Stimulated activated CD8-positive, alpha-beta memory T cell treated with anti-CD3 and anti-CD28 coated beads, Interleukin-15, amount 100 ng/mL, for 4 hours (primary cell): Measurements from ENCODE around the gene TDP2.
"Not testable (repeated sequence)": the region's sequence is repeated elsewhere in the genome, so short reads cannot be mapped to it uniquely, and the experiment has no call there.

ENCODE experiments used
- DNase-seq, 2 donors: peaks; one replicate each; pipeline ENCODE4 v3.0.0-alpha.2; 2020; ENCODE audit warnings: low read depth in 2 of 2

The TDP2 gene

DNA sequence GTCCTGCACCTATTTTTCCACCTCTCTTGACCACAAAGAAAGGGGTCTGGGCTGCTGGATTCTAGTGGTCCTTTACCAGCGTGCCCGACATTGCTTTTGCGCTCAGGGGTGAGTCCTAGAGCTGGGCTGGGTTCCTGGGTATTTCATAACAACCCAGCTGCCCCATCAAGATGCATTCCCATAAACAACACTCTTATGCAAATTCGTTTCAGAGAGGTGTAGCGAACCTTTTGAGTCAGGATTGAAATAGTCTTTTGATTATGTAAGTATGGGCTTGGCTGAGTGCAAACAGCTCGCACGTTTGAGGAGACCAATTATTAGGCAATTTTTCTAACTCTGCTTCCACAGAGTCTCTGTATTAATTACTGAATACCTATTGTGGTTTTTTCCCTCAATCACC lies 13.9 kb upstream of the TDP2 start:
- DNase-seq: no peak

DNA sequence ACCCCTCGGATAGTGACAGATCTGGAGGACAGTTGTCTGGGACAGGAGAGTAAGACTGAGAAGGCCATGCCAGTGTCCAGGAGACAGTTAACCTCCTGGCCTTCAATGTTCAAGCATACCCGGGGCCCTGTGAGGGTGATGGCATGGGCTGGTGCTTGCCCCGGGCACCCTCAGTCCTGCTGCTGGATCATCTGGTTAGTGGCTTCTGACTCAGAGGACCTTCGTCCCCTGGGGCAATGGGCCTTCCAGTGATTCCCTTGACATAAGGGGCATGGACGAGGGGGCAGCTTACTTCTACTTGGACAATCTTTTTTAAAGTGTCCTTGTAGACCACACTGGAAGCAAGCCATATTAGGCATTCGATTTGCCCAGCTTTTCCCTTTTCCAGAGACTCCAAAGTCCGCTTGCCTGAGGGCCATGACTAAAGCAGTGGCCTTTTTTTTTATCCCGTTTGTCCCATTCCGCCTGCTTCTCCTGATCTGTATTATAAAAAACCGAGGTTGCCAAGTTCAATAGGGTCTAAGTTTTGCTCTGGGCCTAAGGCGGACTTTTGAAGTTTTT lies 12.2 kb upstream of the TDP2 start:
- DNase-seq: not testable (repeated sequence)

DNA sequence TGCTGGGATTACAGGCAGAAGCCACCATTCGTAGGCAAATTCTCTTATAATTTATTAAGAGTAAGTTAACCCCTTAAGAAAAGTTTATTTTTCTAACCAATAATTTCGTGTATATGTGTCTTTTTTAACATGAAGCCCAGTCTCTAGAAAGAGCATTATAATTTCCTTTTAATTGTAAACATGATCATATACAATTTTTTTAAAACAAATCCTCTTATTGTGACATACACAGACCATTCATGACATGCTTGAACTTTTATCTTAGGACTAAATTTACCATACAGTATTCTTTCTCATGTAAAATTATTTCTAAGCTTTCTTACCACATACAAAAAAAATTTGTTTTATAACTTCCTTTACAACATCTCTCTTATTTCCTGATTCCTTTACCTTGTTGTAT lies 6.9 kb upstream of the TDP2 start:
- DNase-seq: no peak

DNA sequence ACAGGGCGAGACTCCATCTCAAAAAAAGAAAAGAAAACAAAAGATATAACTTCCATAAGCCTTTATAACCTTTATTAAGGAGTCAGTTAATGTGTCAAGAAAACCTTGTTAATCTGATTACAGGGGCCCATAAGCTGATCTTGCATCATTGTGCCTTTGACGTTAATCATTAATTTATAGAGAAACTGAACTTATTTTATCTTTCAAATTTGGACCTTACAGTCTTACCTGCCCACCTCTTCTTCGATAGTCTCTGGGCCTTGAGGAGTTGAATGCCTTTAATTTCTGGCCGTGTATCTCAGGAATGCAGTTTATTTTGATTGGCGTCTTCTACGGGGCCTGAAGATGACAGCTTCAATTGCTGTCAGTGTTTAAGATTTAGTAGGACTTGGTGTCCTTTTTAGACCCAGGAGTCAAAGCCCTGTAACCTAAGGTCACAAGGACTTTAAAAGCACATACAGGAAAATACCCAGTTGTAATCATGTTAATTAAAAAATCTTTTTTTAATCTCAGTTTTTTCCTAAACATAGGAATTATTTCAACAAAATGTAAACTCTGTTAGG lies 6.0 kb upstream of the TDP2 start:
- DNase-seq: no peak

DNA sequence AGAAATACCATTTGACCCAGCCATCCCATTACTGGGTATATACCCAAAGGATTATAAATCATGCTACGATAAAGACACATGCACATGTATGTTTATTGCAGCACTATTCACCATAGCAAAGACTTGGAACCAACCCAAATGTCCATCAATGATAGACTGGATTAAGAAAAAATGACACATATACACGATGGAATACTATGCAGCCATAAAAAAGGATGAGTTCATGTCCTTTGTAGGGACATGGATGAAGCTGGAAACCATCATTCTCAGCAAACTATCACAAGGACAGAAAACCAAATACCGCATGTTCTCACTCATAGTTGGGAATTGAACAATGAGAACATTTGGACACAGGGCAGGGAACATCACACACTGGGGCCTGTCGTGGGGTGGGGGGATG lies 4.4 kb upstream of the TDP2 start:
- DNase-seq: not testable (repeated sequence)

DNA sequence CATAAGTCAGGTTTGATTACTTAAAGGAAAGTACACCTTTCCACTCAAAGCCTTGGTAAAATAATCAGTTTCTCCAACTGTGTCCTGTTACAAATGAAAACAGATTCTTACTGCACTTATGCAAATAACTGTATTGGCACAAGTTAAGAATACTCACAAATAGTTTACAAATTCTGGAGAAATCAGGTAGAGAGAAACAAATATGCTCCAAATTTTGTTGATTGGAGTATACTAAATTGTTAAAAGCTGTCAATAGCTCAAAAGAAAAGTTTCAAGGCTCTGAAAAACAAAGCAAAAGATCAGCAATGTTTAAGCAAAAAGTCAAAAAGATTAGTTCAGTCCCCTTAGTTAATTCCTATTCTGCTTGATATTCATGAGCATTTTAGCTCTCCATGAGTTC lies 3.8 kb upstream of the TDP2 start:
- not testable (repeated sequence) for DNase-seq

DNA sequence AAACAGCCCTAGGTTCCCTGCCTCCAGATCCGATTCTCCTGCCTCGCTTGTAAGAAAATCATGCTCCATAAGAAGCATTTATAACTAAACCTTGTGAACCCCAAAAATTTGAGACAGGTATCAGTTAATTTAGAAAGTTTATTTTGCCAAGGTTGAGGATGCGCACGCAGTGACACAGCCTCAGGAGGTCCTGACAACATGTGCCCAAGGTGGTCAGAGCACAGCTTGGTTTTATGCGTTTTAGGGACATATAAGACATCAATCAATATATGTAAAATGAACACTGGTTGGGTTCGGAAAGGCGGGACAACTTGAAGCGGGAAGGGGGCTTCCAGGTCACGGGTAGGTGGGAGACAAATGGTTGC lies 2.3 kb upstream of the TDP2 start:
- DNase-seq: no peak

DNA sequence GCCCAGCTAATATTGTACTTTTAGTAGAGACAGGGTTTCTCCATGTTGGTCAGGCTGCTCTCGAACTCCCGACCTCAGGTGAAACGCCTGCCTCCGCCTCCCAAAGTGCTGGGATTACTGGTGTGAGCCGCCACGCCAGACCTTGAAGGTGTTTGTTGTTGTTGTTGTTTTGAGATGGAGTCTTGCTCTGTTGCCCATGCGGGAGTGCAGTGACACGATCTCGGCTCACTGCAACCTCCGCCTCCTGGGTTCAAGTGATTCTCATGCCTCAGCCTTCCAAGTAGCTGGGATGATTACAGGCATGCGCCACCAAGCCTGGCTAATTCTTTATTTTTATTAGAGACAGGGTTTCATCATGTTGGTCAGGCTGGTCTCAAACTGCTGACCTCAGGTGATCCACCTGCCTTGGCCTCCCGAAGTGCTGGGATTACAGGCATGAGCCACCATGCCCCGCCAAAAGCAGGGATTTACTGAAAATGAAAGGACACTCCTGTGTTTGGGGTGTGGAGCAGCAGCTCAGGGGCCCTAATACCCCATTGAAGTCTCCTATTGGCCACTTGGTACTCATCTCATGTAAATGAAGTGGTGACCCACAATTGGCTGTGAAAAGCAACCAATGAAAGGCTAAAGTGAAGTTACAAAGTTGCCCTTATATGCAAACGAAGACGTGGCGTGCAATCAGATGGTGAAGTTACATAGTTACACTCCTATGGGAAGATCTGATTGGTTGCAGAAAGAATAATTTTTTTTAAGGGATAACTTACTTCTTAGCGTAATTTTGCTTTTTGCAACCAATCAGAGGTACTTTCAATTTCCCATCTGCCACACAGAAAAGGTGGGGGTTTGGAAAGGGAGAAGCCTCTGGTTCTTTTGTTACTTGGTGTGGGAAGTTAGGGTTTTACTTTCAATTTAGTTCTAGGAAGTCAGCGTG lies 1.6 kb upstream of the TDP2 start:
- DNase-seq: not testable (repeated sequence)

DNA sequence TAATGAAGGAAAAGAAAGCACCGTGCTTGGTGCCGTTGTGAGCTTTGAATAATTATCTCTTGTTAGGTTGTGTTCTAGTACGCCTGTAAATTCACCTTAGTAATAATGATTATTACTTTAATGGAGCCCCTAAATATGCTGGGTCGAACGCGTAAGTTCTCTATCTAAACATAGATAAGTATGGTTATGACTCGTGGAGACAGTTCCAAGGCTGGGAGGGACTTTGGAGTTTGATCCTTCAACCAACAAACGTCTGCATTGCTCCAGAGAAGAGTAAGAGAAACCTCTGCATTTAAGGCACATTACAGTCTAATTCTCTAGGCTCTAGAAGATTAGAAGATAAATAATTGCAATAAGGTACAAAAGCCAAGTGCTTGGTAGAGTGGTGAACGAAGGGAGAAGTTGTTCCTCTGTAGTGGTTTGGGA lies 692 bp upstream of the TDP2 start:
- DNase-seq: no peak

DNA sequence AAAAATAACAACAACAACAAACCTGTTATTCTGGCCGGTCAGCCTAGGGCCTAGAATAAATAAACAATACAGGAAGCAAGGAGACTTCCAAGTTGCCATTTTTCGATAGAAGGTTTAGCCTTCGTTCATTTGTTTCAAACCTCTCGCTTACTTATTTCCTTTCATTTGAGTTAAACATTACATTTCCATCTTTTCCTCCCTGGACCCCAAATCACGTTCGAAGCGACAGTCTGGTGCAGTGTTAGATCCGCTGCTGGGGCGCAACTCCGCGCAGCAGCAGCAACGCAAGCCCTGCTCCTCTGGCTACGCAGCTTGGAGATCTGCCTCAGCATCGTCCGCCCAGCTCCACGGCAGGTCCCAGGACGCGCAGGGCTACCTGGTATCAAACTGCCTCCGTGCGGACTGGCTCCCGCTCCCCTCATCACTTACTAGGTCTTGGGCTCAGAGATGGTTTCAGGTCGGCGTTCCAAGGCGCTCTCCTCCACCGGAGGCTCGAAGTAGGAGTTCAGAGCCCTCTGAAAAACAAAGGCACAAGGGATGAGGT lies 530 bp downstream of the TDP2 start:
- DNase-seq: peak; percentile 11 to 15

DNA sequence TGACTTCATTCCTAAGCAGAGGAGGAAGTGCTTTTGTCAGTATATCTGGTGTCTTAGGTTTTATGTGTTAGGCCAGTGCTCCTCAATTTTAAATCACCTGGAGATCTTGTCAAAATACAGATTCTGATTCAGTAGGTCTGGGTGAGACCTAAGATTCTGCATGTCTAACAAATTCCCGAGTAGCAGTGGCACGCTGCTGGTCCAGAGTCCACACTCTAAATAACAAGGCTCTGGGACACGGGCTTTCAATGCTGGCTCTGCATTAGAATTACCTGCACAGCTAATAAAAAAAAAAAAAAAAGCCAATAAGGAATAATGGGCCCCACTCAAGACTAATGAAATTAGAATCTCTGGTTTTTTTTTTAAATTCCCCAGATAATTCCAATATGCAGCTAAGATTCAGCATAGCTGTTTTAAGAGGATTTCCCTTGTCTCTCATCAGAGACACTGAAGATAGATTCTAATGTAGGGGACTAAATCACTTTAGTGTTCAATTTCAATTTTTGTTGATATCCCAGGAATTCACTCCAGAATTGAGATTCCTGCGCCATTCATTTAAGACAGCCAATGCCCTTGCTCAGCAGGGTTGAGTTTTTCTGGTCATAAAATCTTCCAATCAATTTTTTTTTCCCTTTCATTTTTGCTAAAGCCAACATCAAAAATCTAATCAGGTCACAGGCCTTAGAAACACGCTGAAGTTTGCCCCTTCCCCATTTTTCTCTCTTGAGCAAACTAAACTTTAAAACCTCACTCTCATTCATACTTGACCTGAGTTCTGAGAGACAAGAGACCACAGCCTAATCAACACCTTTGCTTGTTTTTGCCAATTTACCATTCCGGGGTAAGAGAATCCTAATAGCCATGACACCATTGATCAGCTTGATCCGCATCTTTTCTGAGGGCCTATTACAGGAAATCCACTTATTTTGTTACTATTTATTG lies 2.4 kb downstream of the TDP2 start:
- DNase-seq: no peak

DNA sequence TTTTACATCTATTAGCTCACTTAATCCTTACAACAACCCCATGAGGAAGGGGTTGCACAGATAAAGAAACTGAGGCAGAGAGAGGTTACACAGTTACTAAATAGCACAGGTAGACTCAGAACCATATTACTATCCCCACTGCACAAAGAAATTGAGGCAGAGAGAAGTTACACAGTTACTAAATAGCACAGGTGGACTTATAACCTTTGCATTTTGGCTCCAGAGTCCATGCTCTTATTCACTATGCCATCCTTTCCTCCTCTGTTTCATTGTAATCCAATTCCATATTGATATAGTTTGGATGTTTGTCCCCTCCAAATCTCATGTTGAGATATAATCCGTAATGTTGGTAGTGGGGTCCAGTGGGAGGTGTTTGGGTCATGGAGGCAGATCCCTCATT lies 3.5 kb downstream of the TDP2 start:
- no peak for DNase-seq

DNA sequence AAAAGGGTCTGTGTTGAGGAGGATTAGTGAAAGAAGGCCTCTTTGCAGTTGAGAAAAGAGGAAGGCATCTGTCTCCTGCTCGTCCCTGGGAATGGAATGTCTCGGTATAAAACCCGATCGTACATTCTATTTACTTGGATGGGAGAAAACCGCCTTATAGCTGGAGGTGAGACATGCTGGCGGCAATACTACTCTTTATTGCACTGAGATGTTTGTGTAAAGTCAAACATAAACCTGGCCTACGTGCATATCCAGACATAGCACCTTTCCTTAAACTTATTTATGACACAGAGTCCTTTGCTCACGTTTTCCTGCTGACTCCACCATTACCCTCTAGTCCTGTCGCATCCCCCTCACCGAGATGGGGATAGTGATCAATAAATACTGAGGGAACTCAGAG lies 4.5 kb downstream of the TDP2 start:
- DNase-seq: no peak

DNA sequence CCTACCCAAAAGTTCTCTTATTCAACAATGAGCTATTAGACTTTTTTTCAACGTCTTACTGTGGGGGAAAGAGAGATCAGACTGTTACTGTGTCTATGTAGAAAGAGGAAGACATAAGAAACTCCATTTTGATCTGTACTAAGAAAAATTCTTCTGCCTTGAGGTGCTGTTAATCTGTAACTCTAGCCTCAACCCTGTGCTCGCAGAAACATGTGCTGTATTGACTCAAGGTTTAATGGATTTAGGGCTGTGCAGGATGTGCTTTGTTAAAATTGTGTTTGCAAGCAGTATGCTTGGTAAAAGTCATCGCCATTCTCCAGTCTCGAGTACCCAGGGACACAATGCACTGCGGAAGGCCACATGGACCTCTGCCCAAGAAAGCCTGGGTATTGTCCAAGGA lies 4.9 kb downstream of the TDP2 start:
- not testable (repeated sequence) for DNase-seq

DNA sequence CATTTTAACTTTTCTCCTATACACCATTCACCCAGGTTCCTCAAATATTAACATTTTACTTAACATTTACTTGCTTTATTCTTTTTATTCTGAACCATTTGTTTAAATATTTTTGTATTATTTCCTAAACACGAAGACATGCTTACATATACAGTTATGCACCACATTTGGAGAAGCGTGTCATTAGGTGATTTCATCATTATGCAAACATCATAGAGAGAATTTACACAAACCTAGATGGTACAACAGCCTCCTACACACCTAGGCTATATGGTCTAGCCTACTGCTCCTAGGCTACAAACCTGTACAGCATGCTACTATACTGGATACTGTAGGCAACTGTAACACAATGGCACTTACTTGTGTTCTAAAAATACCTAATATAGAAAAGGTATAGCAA lies 6.6 kb downstream of the TDP2 start:
- DNase-seq: no peak

DNA sequence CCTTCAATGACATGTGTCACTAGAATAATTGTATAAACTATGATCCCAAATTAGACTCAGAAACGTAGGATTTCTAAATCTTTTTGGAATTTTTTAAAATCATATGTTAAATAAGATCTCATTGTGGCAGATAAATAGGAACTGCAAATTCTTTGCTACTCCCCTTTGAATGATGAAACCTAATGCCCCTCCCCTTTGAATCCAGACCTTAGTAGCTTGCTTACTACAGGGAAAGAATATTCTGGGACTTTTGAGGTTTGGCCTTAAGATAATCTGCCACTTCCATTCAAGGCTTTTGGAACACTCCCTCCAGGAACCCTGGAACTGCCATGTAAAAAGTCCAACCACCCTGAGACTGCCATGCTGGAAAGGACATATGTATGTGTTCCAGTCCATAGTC lies 7.1 kb downstream of the TDP2 start:
- DNase-seq: no peak

DNA sequence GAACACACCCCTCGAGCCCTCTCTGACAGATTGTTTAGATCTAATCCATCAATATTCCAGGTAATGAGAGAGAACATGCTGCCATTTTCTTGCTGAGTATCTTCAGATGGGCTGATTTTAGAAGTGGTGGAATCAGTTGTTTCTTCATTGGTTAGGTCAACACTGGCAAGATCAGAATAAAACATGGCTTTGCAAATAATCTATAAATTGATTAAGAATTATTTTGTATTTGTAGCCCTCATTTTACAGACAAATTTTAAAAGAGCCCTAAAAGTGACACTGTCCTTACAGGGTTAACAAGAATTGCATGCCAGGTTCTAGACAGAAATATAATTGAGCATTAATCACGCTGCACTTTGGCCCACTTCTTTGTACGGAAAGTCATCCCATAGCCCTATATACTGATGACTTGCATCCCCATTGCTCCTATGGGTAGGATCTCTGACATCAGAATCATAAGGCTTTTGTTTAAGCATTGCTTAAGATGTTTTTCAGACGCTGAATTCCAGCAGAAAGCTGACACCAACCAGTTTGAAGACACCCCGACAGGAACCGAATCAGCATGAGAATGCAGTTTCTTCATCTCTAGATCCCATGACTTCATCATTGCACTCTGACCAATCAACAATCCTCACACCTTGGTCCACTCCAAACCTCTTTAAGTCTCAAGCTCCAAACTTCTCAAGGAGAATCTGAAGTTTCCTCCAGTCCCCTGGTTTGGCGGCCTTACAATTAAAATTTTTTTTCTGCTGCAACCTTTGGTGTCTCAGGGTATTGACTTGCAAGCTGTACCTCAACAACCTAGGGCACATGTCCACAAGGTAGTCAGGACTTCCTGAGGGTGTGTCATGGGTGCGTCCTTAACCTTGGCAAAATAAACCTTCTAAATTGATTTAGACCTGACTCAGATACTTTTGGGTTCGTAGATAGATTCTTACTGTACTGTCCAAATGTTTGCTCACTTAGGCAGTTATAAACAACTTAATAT lies 7.8 kb downstream of the TDP2 start:
- no peak for DNase-seq

DNA sequence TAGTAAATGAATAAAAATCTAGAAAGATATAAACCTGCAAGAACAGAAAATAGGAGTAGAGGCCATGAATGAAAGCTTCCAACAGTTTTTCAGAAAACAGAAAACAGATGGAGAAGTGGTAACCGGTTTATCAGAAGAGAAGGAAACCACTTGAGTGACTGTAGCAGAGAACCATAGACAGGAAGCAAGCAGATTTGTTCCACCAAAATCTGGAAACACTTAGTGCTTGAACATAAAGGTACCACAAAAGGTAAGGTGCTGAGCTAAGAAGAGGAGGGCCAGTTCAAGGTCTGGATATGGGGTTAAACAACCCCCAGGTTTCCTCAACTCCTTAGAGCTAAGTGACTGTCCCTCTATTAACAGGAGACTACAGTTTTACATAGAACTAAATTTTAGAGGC lies 11.5 kb downstream of the TDP2 start:
- DNase-seq: no peak

DNA sequence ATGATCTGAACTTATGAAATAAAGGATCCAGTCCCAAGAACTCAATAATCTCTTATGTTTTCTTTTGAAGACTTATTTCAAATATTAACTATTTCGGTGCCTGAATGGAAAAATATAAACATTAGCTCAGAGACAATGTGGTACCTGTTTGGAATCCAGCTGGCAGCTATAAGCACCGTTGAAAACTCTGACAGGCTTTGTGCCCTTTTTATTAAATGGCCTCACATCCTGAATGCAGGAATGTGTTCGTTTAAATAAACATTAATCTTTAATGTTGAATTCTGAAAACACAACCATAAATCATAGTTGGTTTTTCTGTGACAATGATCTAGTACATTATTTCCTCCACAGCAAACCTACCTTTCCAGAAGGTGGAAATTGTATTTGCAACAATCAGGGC lies 16.3 kb downstream of the TDP2 start:
- no peak for DNase-seq

DNA sequence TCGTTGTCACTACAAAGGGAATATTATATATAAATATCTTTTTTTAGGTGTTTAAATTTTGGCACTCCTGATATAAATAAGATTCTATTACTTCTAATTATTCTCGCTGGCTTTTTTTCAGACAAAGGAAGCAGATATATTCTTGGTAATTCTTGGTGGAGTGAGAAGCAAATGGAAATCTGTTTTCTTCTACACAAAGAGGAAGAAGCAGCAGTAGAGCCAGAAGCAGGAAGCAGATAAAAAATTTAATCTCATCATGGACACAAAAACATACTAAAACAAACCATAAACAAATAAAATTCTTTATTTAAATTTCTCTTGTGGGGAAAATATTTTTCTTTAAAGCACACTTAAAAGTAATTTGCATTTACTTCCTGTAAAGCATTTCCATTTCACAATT lies 17.0 kb downstream of the TDP2 start:
- DNase-seq: no peak

DNA sequence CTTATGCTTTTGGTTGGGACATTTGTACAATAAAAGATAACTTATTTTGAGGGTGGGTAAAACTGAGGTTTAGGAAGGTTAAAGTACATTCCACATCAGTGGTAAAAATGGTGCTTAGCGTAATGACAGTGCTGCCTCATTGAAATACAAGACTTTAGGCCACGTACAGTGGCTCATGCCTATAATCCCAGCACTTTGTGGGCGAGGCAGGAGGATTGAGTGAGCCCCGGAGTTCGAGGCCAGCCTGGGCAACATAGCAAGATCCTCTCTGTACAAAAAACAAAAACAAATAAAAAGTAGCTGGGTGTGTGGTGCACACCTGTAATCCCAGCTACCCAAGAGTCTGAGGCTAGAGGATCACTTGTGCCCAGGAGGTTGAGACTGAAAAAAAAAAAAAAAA lies 18.4 kb downstream of the TDP2 start:
- no peak for DNase-seq
